GM12878 (cell line): ENCODE results near the gene CCS. TPM values are rescaled to one million over a fixed set of nuclear protein-coding genes. Genes with fewer than 3 reads are reported as not detected.

Source experiments
- ATAC-seq: fragments of 200-7000 bp; cut with Tn5 transposase; 3 replicates; pipeline ENCODE4 v1.9.1; 2020; ENCODE audit warnings: mild to moderate bottlenecking, moderate library complexity
- BruUV-seq: library from RNA; stranded (reverse); fragments of 400-500 nt; replicated peaks from 2 replicates; lab custom pipeline; 2021; lab: Mats Ljungman, UMichigan
- CTCF ChIA-PET: fragments of 300-600 bp; sonication (Branson Sonifier 250); formaldehyde crosslinking; extraction: SDS; loops from one replicate; lab custom pipeline; 2021; ENCODE audit warnings: inconsistent platforms; lab: Yijun Ruan, JAX
- POLR2A ChIA-PET: fragments of 350-600 bp; formaldehyde crosslinking; extraction: SDS; loops from one replicate; lab custom pipeline; 2021; ENCODE audit warnings: inconsistent platforms; lab: Charles Lee
- RAD21 ChIA-PET: fragments of 300-600 bp; sonication (Branson Sonifier 250); formaldehyde crosslinking; loops from one replicate; lab custom pipeline; 2023; ENCODE audit warnings: antibody characterized with exemption; ENCODE audit not compliant: unreplicated experiment; lab: Charles Lee
- SMC1A ChIA-PET: fragments of 300-600 bp; sonication (Branson Sonifier 250); formaldehyde crosslinking; loops from one replicate; lab custom pipeline; 2023; ENCODE audit not compliant: unreplicated experiment, uncharacterized antibody; lab: Charles Lee
- DNase-seq: peaks from one replicate; pipeline ENCODE4 v3.0.0-alpha.2; 2011; ENCODE audit warnings: low read depth, low spot score
- FAIRE-seq: peaks from 3 replicates; lab custom pipeline; 2011; peaks lifted over from hg19 to GRCh38; lab: Jason Lieb, UNC
- H2AFZ ChIP-seq: 2 replicates; pipeline ENCODE4 v1.6.0; 2011; ENCODE audit warnings: low read depth, low read length, control low read depth; ENCODE audit not compliant: control insufficient read depth
- H3K27ac ChIP-seq: 2 replicates; pipeline ENCODE4 v1.5.1; 2011; ENCODE audit warnings: control low read depth; ENCODE audit not compliant: control insufficient read depth, insufficient read depth
- H3K27me3 ChIP-seq, 2 experiments: replicated peaks in 1 of 2; 2 replicates each; pipeline versions ENCODE4 v1.6.0 to v1.6.1; 2011; ENCODE audit warnings: low read length in 1 of 2; ENCODE audit not compliant: control insufficient read depth in 2 of 2, insufficient read depth in 2 of 2
- H3K36me3 ChIP-seq, 2 experiments: 2 replicates each; pipeline ENCODE4 v1.5.1; 2011; ENCODE audit warnings: low read length in 1 of 2; ENCODE audit not compliant: control insufficient read depth in 2 of 2, insufficient read depth in 2 of 2
- H3K4me1 ChIP-seq: 2 replicates; pipeline ENCODE4 v1.6.1; 2011; ENCODE audit warnings: mild to moderate bottlenecking, low read length, moderate library complexity, mixed read lengths; ENCODE audit not compliant: control insufficient read depth, insufficient read depth
- H3K4me2 ChIP-seq: 2 replicates; pipeline ENCODE4 v1.6.0; 2011; ENCODE audit warnings: control low read depth; ENCODE audit not compliant: control insufficient read depth, insufficient read depth
- H3K4me3 ChIP-seq: fragments of 200-600 bp; sonication (generic); 2 replicates; pipeline ENCODE4 v1.5.1; 2016
- H3K79me2 ChIP-seq: 2 replicates; pipeline ENCODE4 v1.6.0; 2011; ENCODE audit warnings: low read length; ENCODE audit not compliant: control insufficient read depth, insufficient read depth
- H3K9ac ChIP-seq: 2 replicates; pipeline ENCODE4 v1.8.0; 2011; ENCODE audit warnings: low read length, control low read depth, mixed read lengths; ENCODE audit not compliant: control insufficient read depth, insufficient read depth
- H3K9me3 ChIP-seq: replicated peaks from 3 replicates; pipeline ENCODE4 v1.5.1; 2011; ENCODE audit warnings: mild to moderate bottlenecking, low read length; ENCODE audit not compliant: control insufficient read depth, insufficient read depth
- H4K20me1 ChIP-seq: 2 replicates; pipeline ENCODE4 v1.6.0; 2011; ENCODE audit not compliant: control insufficient read depth, insufficient read depth
- BHLHE40 ChIP-seq, 2 experiments: fragments of 450-650 bp in 1 of 2; IDR thresholded peaks; 2 replicates each; pipeline ENCODE4 v1.6.1; 2011 to 2017; ENCODE audit warnings: low read depth in 2 of 2, borderline replicate concordance in 1 of 2, improper control_type of control experiment in 1 of 2, low read length in 1 of 2, mild to moderate bottlenecking in 1 of 2
- E2F4 ChIP-seq: IDR thresholded peaks from 2 replicates; pipeline ENCODE4 v1.6.1; 2012; ENCODE audit warnings: low read depth, low read length, improper control_type of control experiment
- EP300 ChIP-seq, 2 experiments: fragments of 150-350 bp in 1 of 2; IDR thresholded peaks; 2 replicates each; pipeline ENCODE4 v1.6.1; 2011 to 2012; ENCODE audit warnings: low read depth in 2 of 2, low read length in 2 of 2, borderline replicate concordance in 1 of 2, improper control_type of control experiment in 1 of 2, inconsistent platforms in 1 of 2; ENCODE audit not compliant: control insufficient read depth in 1 of 2
- POLR2A ChIP-seq: IDR thresholded peaks from 2 replicates; pipeline ENCODE4 v1.6.1; 2011; ENCODE audit warnings: low read depth, mild to moderate bottlenecking, low read length
- POLR2AphosphoS5 ChIP-seq: IDR thresholded peaks from 2 replicates; pipeline ENCODE4 v1.6.1; 2011; ENCODE audit warnings: mild to moderate bottlenecking, low read length, inconsistent platforms
- TAF1 ChIP-seq: IDR thresholded peaks from 2 replicates; pipeline ENCODE4 v1.6.1; 2011; ENCODE audit warnings: mild to moderate bottlenecking, low read depth, low read length, borderline replicate concordance
- WRNIP1 ChIP-seq: IDR thresholded peaks from 2 replicates; pipeline ENCODE4 v1.6.1; 2011; ENCODE audit warnings: low read depth, low read length, improper control_type of control experiment, borderline replicate concordance
- WGBS: methylation state at CpG from one replicate; pipeline ENCODE4 v1.1.6; 2016; ENCODE audit warnings: low lambda C conversion rate; ENCODE audit not compliant: insufficient replicate concordance, insufficient coverage; ENCODE audit errors: missing lambda C conversion rate; 5-methylcytosine and 5-hydroxymethylcytosine counted together
- in situ Hi-C: fragments of 300-500 bp; cut with MboI; formaldehyde crosslinking; loops from 9 replicates; pipeline ENCODE4 v1.14.3; 2018; ENCODE audit warnings: mixed read lengths
- intact Hi-C: fragments of 100-400 bp; cut with micrococcal nuclease; formaldehyde crosslinking; loops from one replicate; pipeline ENCODE4 v1.14.2; 2022; ENCODE audit not compliant: unreplicated experiment
- polyA plus RNA-seq, 11 experiments: library from polyadenylated mRNA; depleted of rRNA in 4 of 11; unstranded in 6 of 11; stranded (reverse) in 5 of 11; fragments of >200 nt; fragmentation: Nextera tagmentation in 4 of 11; fragmentation: Illumina TruSeq in 1 of 11; extraction: Ambion mirVana in 4 of 11; extraction: Trizol in 1 of 11; gene quantifications; 1 replicate in 1 of 11; 2 replicates in 10 of 11; pipeline versions ENCODE4 v1.2.1 to v1.2.3, GENCODE V29; 2011 to 2016; ENCODE audit warnings: inconsistent platforms in 2 of 11, missing spikeins in 2 of 11, low read depth in 1 of 11
- total RNA-seq, 4 experiments: library from RNA; depleted of rRNA in 3 of 4; stranded (reverse); fragments of >200 nt in 3 of 4; fragmentation: Illumina TruSeq in 1 of 4; extraction: Trizol in 1 of 4; gene quantifications; 2 replicates each; pipeline versions ENCODE4 v1.2.1 to v1.2.3, GENCODE V29; 2013 to 2021

The CCS gene
- total and polyA plus RNA-seq, 10 of the 15 experiments (the other 5 are each of a cell fraction or from before 2014, with no cell fraction given), result 1.5 to 44.2 (median 30.6) TPM

- ATAC-seq (no peak), DNase-seq (no peak), FAIRE-seq (no peak)
- intact Hi-C loops (no loop called here), in situ Hi-C loops (no loop called here)
- WGBS, result 97% methylated on average over 9 of the region's 9 CpGs
- Histone ChIP-seq H3K9ac (no peak overlapping the region), H3K4me2 (no peak overlapping the region), H2AFZ (no peak overlapping the region), H3K36me3 (peaks cover 51 to 67% of the 10 kb centered on the region in 2 experiments), H3K27ac (no peak overlapping the region), H3K4me3 (no peak overlapping the region), H3K27me3 (no peaks in the 10 kb centered on the region), H3K79me2 (peaks cover 96% of the 10 kb centered on the region), H3K4me1 (no peaks in the 10 kb centered on the region), H4K20me1 (peaks cover 20% of the 10 kb centered on the region), H3K9me3 (no peaks in the 10 kb centered on the region)
- CTCF ChIA-PET, result interaction anchor here (10.1 kb wide), 1 partner anchor 10 kb away, joined by 71 read pairs; the partner anchor contains the start of gene RBM4
- SMC1A ChIA-PET, result no interaction called here
- BruUV-seq, result no TSS peak
- POLR2A ChIA-PET, result interaction anchor here (1.2 kb wide), 1 partner anchor 12 kb away, joined by 4 read pairs; the partner anchor contains the start of gene RBM4
- RAD21 ChIA-PET, result interaction anchor here (1.4 kb wide), 1 partner anchor 51 kb away, joined by 3 read pairs; no protein-coding TSS in a partner anchor
- TF ChIP-seq POLR2A, result peak; percentile 68
- peak; percentile 59; the same call in 1 of the 2 replicates for TF ChIP-seq POLR2AphosphoS5
- no peak for TF ChIP-seq WRNIP1
- TF ChIP-seq TAF1, result no peak
- TF ChIP-seq EP300 (IDR thresholded peaks at IDR 0.05; ENCODE audit: borderline replicate concordance in 1 of 2, control insufficient read depth in 1 of 2, low read depth in 2 of 2, low read length in 2 of 2), result no peak
- TF ChIP-seq BHLHE40 (IDR thresholded peaks at IDR 0.05; ENCODE audit: borderline replicate concordance in 1 of 2, low read depth in 2 of 2, low read length in 1 of 2), result no peak
- TF ChIP-seq E2F4, result no peak
Measured at GRCh38 chr11:66625752-66626149, 32.8 kb downstream of the CCS start.
